Adrenal gland (tissue), 5 donors: Measurements from ENCODE around the gene UBE2H.

ENCODE experiments used
- POLR2A ChIP-seq, 2 donors: fragments of 450-650 bp; IDR thresholded peaks; one replicate each; pipeline ENCODE4 v1.6.1; 2017; ENCODE audit warnings: antibody characterized with exemption in 2 of 2, mild to moderate bottlenecking in 2 of 2, moderate library complexity in 1 of 2
- TF ChIP-seq, protein P1 (sequence below), 6 experiments: fragments of 450-650 bp in 4 of 6; fragments of 200-600 bp in 2 of 6; sonication (generic) in 1 of 6; IDR thresholded peaks; 1 replicate in 5 of 6; 2 replicates in 1 of 6; pipeline versions ENCODE4 v1.5.1 to v1.8.0; 2016 to 2021; ENCODE audit warnings: antibody characterized with exemption in 6 of 6, mild to moderate bottlenecking in 2 of 6, moderate library complexity in 1 of 6
- donor health status: DM: no; HTN: no; CAD: no.

DNA sequence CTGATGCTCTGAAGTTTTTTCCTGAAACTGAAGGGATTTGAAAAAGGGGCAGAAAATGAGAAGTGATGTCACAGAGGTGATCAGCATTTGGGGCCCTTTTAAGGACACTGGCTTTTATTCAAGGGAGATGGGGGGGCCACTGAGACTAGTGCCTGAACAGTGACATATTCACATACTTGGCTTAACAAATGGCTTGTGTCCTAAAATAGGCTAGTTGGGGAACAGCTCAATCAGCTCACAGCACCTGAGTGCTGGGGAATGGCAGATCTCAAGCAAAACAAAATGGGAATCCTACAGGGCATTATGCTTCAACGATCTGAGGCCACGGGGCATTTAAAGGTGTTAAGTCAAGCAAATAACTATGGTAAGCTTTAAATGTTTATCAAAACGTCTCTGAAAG lies 90.1 kb downstream of the UBE2H start:
- TF ChIP-seq, protein P1, sequence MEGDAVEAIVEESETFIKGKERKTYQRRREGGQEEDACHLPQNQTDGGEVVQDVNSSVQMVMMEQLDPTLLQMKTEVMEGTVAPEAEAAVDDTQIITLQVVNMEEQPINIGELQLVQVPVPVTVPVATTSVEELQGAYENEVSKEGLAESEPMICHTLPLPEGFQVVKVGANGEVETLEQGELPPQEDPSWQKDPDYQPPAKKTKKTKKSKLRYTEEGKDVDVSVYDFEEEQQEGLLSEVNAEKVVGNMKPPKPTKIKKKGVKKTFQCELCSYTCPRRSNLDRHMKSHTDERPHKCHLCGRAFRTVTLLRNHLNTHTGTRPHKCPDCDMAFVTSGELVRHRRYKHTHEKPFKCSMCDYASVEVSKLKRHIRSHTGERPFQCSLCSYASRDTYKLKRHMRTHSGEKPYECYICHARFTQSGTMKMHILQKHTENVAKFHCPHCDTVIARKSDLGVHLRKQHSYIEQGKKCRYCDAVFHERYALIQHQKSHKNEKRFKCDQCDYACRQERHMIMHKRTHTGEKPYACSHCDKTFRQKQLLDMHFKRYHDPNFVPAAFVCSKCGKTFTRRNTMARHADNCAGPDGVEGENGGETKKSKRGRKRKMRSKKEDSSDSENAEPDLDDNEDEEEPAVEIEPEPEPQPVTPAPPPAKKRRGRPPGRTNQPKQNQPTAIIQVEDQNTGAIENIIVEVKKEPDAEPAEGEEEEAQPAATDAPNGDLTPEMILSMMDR (IDR thresholded peaks at IDR 0.05), result no peak
- no peak for TF ChIP-seq POLR2A (IDR thresholded peaks at IDR 0.05)
